NCI-H526 (cell line): Measurements from ENCODE around the gene RPS21.

Source experiments
- DNase-seq, 2 experiments: peaks; one replicate each; lab custom pipeline; 2025; lab: John Stamatoyannopoulos, UW

RPS21 gene

GRCh38 chr20:62396367-62397239 lies 9.7 kb downstream of the RPS21 start:
- DNase-seq = no peak

- no peak for DNase-seq
Measured at GRCh38 chr20:62398120-62398821, 11.4 kb downstream of the RPS21 start.

- DNase-seq = no peak
Measured at GRCh38 chr20:62400021-62400420, 13.1 kb downstream of the RPS21 start.

- no peak for DNase-seq
Measured at GRCh38 chr20:62400541-62400940, 13.6 kb downstream of the RPS21 start.

- peak in 1 of 2 experiments; percentile 65 for DNase-seq
Measured at GRCh38 chr20:62401331-62401779, 14.5 kb downstream of the RPS21 start.

GRCh38 chr20:62402456-62403150 lies 15.7 kb downstream of the RPS21 start:
- no peak for DNase-seq

GRCh38 chr20:62403331-62403730 lies 16.4 kb downstream of the RPS21 start:
- DNase-seq = no peak

GRCh38 chr20:62404112-62404665 lies 17.3 kb downstream of the RPS21 start:
- no peak for DNase-seq

- DNase-seq = no peak
Measured at GRCh38 chr20:62404761-62405107, 17.8 kb downstream of the RPS21 start.

- DNase-seq = peak in 1 of 2 experiments; percentile 32
Measured at GRCh38 chr20:62405108-62405980, 18.4 kb downstream of the RPS21 start.

- DNase-seq = peak in 1 of 2 experiments; percentile 32
Measured at GRCh38 chr20:62405981-62406513, 19.1 kb downstream of the RPS21 start.

GRCh38 chr20:62406635-62407176 lies 19.8 kb downstream of the RPS21 start:
- DNase-seq = no peak

- peak; percentile 86 to 98 for DNase-seq
Measured at GRCh38 chr20:62407221-62407992, 20.5 kb downstream of the RPS21 start, which contains the start of gene CABLES2. TSS of gene CABLES2 (minus strand) at chr20:62407285. CDS start at chr20:62407276, 9 bp downstream.

- DNase-seq = no peak
Measured at GRCh38 chr20:62408055-62408454, 21.2 kb downstream of the RPS21 start.

- no peak for DNase-seq
Measured at GRCh38 chr20:62408640-62409039, 21.7 kb downstream of the RPS21 start.

- DNase-seq = no peak
Measured at GRCh38 chr20:62409086-62409853, 22.4 kb downstream of the RPS21 start.

GRCh38 chr20:62409931-62410745 lies 23.2 kb downstream of the RPS21 start:
- peak; percentile 58 to 82 for DNase-seq
